Colonic mucosa (tissue), 4 donors: ENCODE results near the gene YAE1. TPM values are rescaled to one million over a fixed set of nuclear protein-coding genes. Genes with fewer than 3 reads are reported as not detected.
A peak's percentile ranks its signal among the peaks of the same experiment; 100 is the strongest.

Experiments
- DNase-seq: peaks from one replicate; pipeline ENCODE4 v3.0.0-alpha.2; 2020
- H3K27ac ChIP-seq: fragments of 200-600 bp; one replicate; pipeline ENCODE4 v1.8.0; 2021
- H3K27me3 ChIP-seq: fragments of 200-600 bp; one replicate; pipeline ENCODE4 v1.8.0; 2021
- H3K36me3 ChIP-seq: fragments of 200-600 bp; one replicate; pipeline ENCODE4 v1.8.0; 2021
- H3K4me1 ChIP-seq: fragments of 200-600 bp; one replicate; pipeline ENCODE4 v1.8.0; 2021; ENCODE audit warnings: mild to moderate bottlenecking
- H3K4me3 ChIP-seq: fragments of 200-600 bp; one replicate; pipeline ENCODE4 v1.8.0; 2021
- H3K9ac ChIP-seq, 2 donors: one replicate each; pipeline ENCODE4 v1.7.0; 2013; ENCODE audit warnings: control low read depth in 2 of 2, low read depth in 2 of 2, low read length in 2 of 2
- H3K9me3 ChIP-seq: fragments of 200-600 bp; one replicate; pipeline ENCODE4 v1.8.0; 2021
- CTCF ChIP-seq: fragments of 200-600 bp; IDR thresholded peaks from one replicate; pipeline ENCODE4 v1.8.0; 2022; ENCODE audit warnings: antibody characterized with exemption, mild to moderate bottlenecking
- intact Hi-C: fragments of 100-400 bp; cut with DNase I; formaldehyde crosslinking; loops from one replicate; pipeline ENCODE4 v1.14.1; 2022
- total RNA-seq, 2 donors: library from RNA; stranded (reverse); fragmentation: NEBNext Ultra II Directional in 1 of 2; extraction: Animal tissue kit (Norgen Biotek cat#: 25700) in 1 of 2; gene quantifications; one replicate each; pipeline ENCODE4 v1.2.1, GENCODE V29; 2021
- donor health status: healthy.
- donor health status: DM: no; HTN: no; CAD: no.
- donor health status: DM: no; HTN: no; CAD: no.

The YAE1 gene
- total RNA-seq: 10 to 100 TPM; 21.8 to 23.2 TPM

- no peaks in the 10 kb centered on the region for H3K36me3 ChIP-seq
- intact Hi-C loops: no loop called here
- H3K27me3 ChIP-seq: no peaks in the 10 kb centered on the region
- peak within 1 kb of the TSS; percentile 70 to 86 for H3K9ac ChIP-seq
- no peak for TF ChIP-seq CTCF
- H3K27ac ChIP-seq: peak within 1 kb of the TSS; percentile 57
- DNase-seq: peak; percentile 91
- no peaks in the 10 kb centered on the region for H3K9me3 ChIP-seq
- peaks cover 4% of the 10 kb centered on the region for H3K4me1 ChIP-seq
- H3K4me3 ChIP-seq: peak within 1 kb of the TSS; percentile 57
These were observed at the start of gene YAE1 for GRCh38 chr7:39566023-39566921. YAE1 (plus strand) TSS chr7:39566404; CDS start chr7:39566419, 15 bp downstream.

GRCh38 chr7:39516498-39516897, 49.7 kb upstream of the YAE1 start:
- H3K36me3 ChIP-seq: no peaks in the 10 kb centered on the region
- H3K4me1 ChIP-seq: no peaks in the 10 kb centered on the region
- no peaks in the 10 kb centered on the region for H3K27me3 ChIP-seq
- TF ChIP-seq CTCF: no peak
- no peaks in the 10 kb centered on the region for H3K9me3 ChIP-seq
- no peak overlapping the region for H3K4me3 ChIP-seq
- H3K9ac ChIP-seq: no peak overlapping the region
- intact Hi-C loops: loop anchor here (10.0 kb wide), 1 partner anchor 1122 kb away; no protein-coding TSS in a partner anchor
- H3K27ac ChIP-seq: no peak overlapping the region
- no peak for DNase-seq

- H3K4me3 ChIP-seq: no peak overlapping the region
- DNase-seq: no peak
- no peaks in the 10 kb centered on the region for H3K36me3 ChIP-seq
- no peak overlapping the region for H3K27ac ChIP-seq
- H3K27me3 ChIP-seq: no peaks in the 10 kb centered on the region
- no peak overlapping the region for H3K9ac ChIP-seq
- intact Hi-C loops: loop anchor here (10.0 kb wide), 1 partner anchor 1122 kb away; no protein-coding TSS in a partner anchor
- TF ChIP-seq CTCF: no peak
- H3K4me1 ChIP-seq: no peaks in the 10 kb centered on the region
- no peaks in the 10 kb centered on the region for H3K9me3 ChIP-seq
These were observed 49.0 kb upstream of the YAE1 start for GRCh38 chr7:39517240-39517639.

- H3K27ac ChIP-seq: no peak overlapping the region
- no peak for DNase-seq
- H3K9ac ChIP-seq: no peak overlapping the region
- no peaks in the 10 kb centered on the region for H3K27me3 ChIP-seq
- H3K4me1 ChIP-seq: no peaks in the 10 kb centered on the region
- H3K9me3 ChIP-seq: no peaks in the 10 kb centered on the region
- no peaks in the 10 kb centered on the region for H3K36me3 ChIP-seq
- no peak for TF ChIP-seq CTCF
- intact Hi-C loops: no loop called here
- no peak overlapping the region for H3K4me3 ChIP-seq
These were observed 40.3 kb upstream of the YAE1 start for GRCh38 chr7:39525926-39526325.

- intact Hi-C loops: no loop called here
- Histone ChIP-seq H3K27me3 (no peaks in the 10 kb centered on the region), H3K4me3 (no peak overlapping the region), H3K9ac (no peak overlapping the region), H3K9me3 (no peaks in the 10 kb centered on the region), H3K27ac (no peak overlapping the region), H3K36me3 (no peaks in the 10 kb centered on the region), H3K4me1 (no peaks in the 10 kb centered on the region)
- DNase-seq: no peak
- TF ChIP-seq CTCF: no peak
These were observed 39.5 kb upstream of the YAE1 start for GRCh38 chr7:39526666-39527065.
